PC-9 (cell line): ENCODE results near the gene KLHL8.

Source experiments
- EZH2 ChIP-seq: fragments of 200-600 bp; sonication (generic); IDR thresholded peaks from 2 replicates; pipeline ENCODE4 v1.8.0; 2017; ENCODE audit warnings: antibody characterized with exemption, low read depth
- TF ChIP-seq, protein P1 (sequence below): fragments of 200-600 bp; sonication (generic); conservative IDR thresholded peaks from 2 replicates; pipeline ENCODE4 v1.6.1; 2017; ENCODE audit warnings: mixed run types, antibody characterized with exemption, mild to moderate bottlenecking, moderate library complexity

DNA sequence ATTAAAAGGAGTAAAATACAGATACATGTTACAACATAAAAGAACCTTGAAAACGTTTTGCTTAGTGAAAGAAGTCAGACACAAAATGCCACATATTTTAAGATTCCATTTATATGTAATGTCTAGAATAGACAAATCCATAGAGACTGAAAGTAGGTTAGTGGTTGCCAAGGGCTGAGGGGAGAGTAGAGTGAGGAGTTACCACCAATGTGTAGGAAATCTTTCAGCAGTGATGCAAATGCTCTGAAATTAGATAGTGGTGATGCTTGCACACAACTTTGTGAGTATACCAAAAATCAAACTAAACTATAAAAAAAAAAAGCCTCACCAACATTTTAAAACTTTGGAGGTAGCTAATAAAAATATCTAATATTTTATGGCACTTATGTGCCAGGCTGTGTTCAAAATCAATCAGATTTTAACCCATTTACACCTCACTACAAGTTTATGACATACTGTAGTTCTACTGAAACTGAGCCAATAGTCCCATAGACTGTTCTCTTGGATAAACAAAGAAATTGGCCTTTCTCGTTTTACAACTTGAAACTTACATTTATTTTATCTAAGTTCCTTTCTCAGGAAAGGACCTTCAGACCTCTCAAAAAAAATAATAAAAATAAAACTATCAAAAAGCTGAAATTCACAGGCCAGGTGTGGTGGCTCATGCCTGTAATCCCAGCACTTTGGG, 29.1 kb upstream of the KLHL8 start:
- TF ChIP-seq EZH2 = no peak
- TF ChIP-seq, protein P1, sequence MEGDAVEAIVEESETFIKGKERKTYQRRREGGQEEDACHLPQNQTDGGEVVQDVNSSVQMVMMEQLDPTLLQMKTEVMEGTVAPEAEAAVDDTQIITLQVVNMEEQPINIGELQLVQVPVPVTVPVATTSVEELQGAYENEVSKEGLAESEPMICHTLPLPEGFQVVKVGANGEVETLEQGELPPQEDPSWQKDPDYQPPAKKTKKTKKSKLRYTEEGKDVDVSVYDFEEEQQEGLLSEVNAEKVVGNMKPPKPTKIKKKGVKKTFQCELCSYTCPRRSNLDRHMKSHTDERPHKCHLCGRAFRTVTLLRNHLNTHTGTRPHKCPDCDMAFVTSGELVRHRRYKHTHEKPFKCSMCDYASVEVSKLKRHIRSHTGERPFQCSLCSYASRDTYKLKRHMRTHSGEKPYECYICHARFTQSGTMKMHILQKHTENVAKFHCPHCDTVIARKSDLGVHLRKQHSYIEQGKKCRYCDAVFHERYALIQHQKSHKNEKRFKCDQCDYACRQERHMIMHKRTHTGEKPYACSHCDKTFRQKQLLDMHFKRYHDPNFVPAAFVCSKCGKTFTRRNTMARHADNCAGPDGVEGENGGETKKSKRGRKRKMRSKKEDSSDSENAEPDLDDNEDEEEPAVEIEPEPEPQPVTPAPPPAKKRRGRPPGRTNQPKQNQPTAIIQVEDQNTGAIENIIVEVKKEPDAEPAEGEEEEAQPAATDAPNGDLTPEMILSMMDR = no peak
